K562 (cell line): Measurements from ENCODE around the gene SLC7A1. TPM values are rescaled to one million over a fixed set of nuclear protein-coding genes. Genes with fewer than 3 reads are reported as not detected.

Source experiments
- ATAC-seq: fragments of 200-7000 bp; cut with Tn5 transposase; 3 replicates; pipeline ENCODE4 v1.9.1; 2020; ENCODE audit warnings: moderate library complexity
- BruUV-seq: library from RNA; stranded (reverse); fragments of 400-500 nt; replicated peaks from 2 replicates; lab custom pipeline; 2021; lab: Mats Ljungman, UMichigan
- CTCF ChIA-PET: fragments of 300-600 bp; formaldehyde crosslinking; extraction: SDS; loops from one replicate; lab custom pipeline; 2021; ENCODE audit warnings: low intra/inter-chr PET ratio; lab: Yijun Ruan, JAX
- POLR2A ChIA-PET: fragments of 300-600, 350-650 bp; sonication (Branson Sonifier 250); formaldehyde crosslinking; extraction: SDS; loops from one replicate; lab custom pipeline; 2021; ENCODE audit warnings: antibody characterized with exemption, inconsistent platforms; lab: Yijun Ruan, JAX
- DNase-seq, 4 experiments: peaks; one replicate each; pipeline versions ENCODE4 v3.0.0 to v3.0.0-alpha.2; 2011 to 2018; ENCODE audit warnings: low spot score in 3 of 4, mixed read lengths in 3 of 4; ENCODE audit errors: extremely low read depth in 1 of 4
- FAIRE-seq: peaks from 2 replicates; lab custom pipeline; 2011; peaks lifted over from hg19 to GRCh38; lab: Jason Lieb, UNC
- H2AFZ ChIP-seq: 2 replicates; pipeline ENCODE4 v1.6.0; 2011; ENCODE audit warnings: low read depth, low read length, control low read depth, inconsistent platforms
- H3K27ac ChIP-seq: fragments of 200-600 bp; 3 replicates; pipeline ENCODE4 v1.8.0; 2011; ENCODE audit warnings: low read depth, mild to moderate bottlenecking, control low read depth, inconsistent platforms, low read length, moderate library complexity, mixed read lengths; ENCODE audit errors: extremely low read depth
- H3K27me3 ChIP-seq, 2 experiments: fragments of 300-600 bp in 1 of 2; 2 replicates in 1 of 2; 3 replicates in 1 of 2; pipeline versions ENCODE4 v1.6.0 to v1.8.0; 2011; ENCODE audit warnings: inconsistent platforms in 2 of 2, low read length in 2 of 2, mild to moderate bottlenecking in 1 of 2, mixed read lengths in 1 of 2, moderate library complexity in 1 of 2; ENCODE audit not compliant: control insufficient read depth in 2 of 2, insufficient read depth in 2 of 2
- H3K36me3 ChIP-seq: fragments of 300-600 bp; 3 replicates; pipeline ENCODE4 v1.8.0; 2011; ENCODE audit warnings: mild to moderate bottlenecking, low read length, inconsistent platforms; ENCODE audit not compliant: control insufficient read depth, insufficient read depth
- H3K4me1 ChIP-seq, 2 experiments: fragments of 200-600 bp in 1 of 2; replicated peaks in 1 of 2; 2 replicates in 1 of 2; 3 replicates in 1 of 2; pipeline versions ENCODE4 v1.5.1 to v1.8.0; 2011; ENCODE audit warnings: inconsistent platforms in 2 of 2, low read length in 2 of 2, mild to moderate bottlenecking in 1 of 2, mixed read lengths in 1 of 2, moderate library complexity in 1 of 2; ENCODE audit not compliant: control insufficient read depth in 2 of 2, insufficient read depth in 2 of 2
- H3K4me2 ChIP-seq: 2 replicates; pipeline ENCODE4 v1.6.1; 2011; ENCODE audit warnings: low read length, control low read depth, inconsistent platforms, mixed read lengths; ENCODE audit not compliant: insufficient read depth
- H3K4me3 ChIP-seq: fragments of 200-600 bp; sonication (generic), shearing (Covaris generic); 2 replicates; pipeline ENCODE4 v1.5.1; 2016; ENCODE audit warnings: control low read depth, inconsistent platforms
- H3K79me2 ChIP-seq: fragments of 200-600 bp; 3 replicates; pipeline ENCODE4 v1.8.0; 2011; ENCODE audit warnings: low read length, inconsistent platforms; ENCODE audit not compliant: control insufficient read depth, insufficient read depth
- H3K9ac ChIP-seq, 2 experiments: 2 replicates each; pipeline versions ENCODE4 v1.6.0 to v1.6.1; 2011; ENCODE audit warnings: low read depth in 2 of 2, low read length in 2 of 2, control low read depth in 1 of 2, inconsistent platforms in 1 of 2, mild to moderate bottlenecking in 1 of 2, mixed read lengths in 1 of 2; ENCODE audit not compliant: insufficient read depth in 1 of 2
- H3K9me1 ChIP-seq: one replicate; pipeline ENCODE4 v1.6.0; 2011; ENCODE audit warnings: inconsistent platforms, mild to moderate bottlenecking, low read length, moderate library complexity; ENCODE audit not compliant: control insufficient read depth, insufficient read depth
- H3K9me3 ChIP-seq: replicated peaks from 2 replicates; pipeline ENCODE4 v1.5.1; 2011; ENCODE audit warnings: low read depth, low read length, inconsistent platforms; ENCODE audit not compliant: control insufficient read depth, insufficient read depth
- H4K20me1 ChIP-seq: replicated peaks from 2 replicates; pipeline ENCODE4 v1.6.1; 2011; ENCODE audit warnings: low read length, inconsistent platforms, mixed read lengths; ENCODE audit not compliant: control insufficient read depth, insufficient read depth
- CTCF ChIP-seq, 3 experiments: IDR thresholded peaks in 2 of 3; conservative IDR thresholded peaks in 1 of 3; 2 replicates each; pipeline ENCODE4 v1.5.1; 2011 to 2012; ENCODE audit warnings: low read length in 3 of 3, mild to moderate bottlenecking in 3 of 3, control low read depth in 2 of 3, improper control_type of control experiment in 1 of 3, inconsistent platforms in 1 of 3, low read depth in 1 of 3, mixed read lengths in 1 of 3, moderate library complexity in 1 of 3; ENCODE audit not compliant: insufficient read depth in 2 of 3
- RAD21 ChIP-seq, 2 experiments: fragments of 250-450 bp in 1 of 2; fragments of 450-650 bp in 1 of 2; sonication (Bioruptor Pico) in 1 of 2; formaldehyde crosslinking in 1 of 2; IDR thresholded peaks in 1 of 2; conservative IDR thresholded peaks in 1 of 2; 2 replicates each; pipeline versions ENCODE4 v1.4.0 to v1.8.0; 2020 to 2022; ENCODE audit warnings: mild to moderate bottlenecking in 2 of 2, moderate library complexity in 1 of 2
- TEAD4 ChIP-seq, 2 experiments: sonication (generic) in 1 of 2; formaldehyde crosslinking in 1 of 2; IDR thresholded peaks; 2 replicates each; pipeline versions ENCODE4 v1.6.1 to v1.8.0; 2012 to 2022; ENCODE audit warnings: borderline replicate concordance in 1 of 2, inconsistent platforms in 1 of 2, low read length in 1 of 2, mild to moderate bottlenecking in 1 of 2, missing genetic modification reagents in 1 of 2
- ZKSCAN3 ChIP-seq: fragments of 250-450 bp; sonication (Bioruptor Pico); IDR thresholded peaks from 2 replicates; pipeline ENCODE4 v1.4.0; 2020
- ZNF75A ChIP-seq: fragments of 450-650 bp; formaldehyde crosslinking; IDR thresholded peaks from 2 replicates; pipeline ENCODE4 v1.4.0; 2020; ENCODE audit warnings: mild to moderate bottlenecking
- WGBS: fragments of 100-300 bp; shearing (Covaris generic); methylation state at CpG from one replicate; pipeline ENCODE4 v1.1.6; 2016; ENCODE audit warnings: low coverage, mixed read lengths; ENCODE audit not compliant: insufficient coverage; ENCODE audit errors: missing lambda C conversion rate; 5-methylcytosine and 5-hydroxymethylcytosine counted together
- in situ Hi-C: fragments of 300-500 bp; cut with MboI; formaldehyde crosslinking; loops from 4 replicates; pipeline ENCODE4 v1.15.0; 2018; ENCODE audit warnings: inconsistent platforms, mixed read lengths
- intact Hi-C: fragments of 100-400 bp; cut with micrococcal nuclease; formaldehyde crosslinking; loops from 2 replicates; pipeline ENCODE4 v1.14.2; 2022
- polyA plus RNA-seq, 8 experiments: library from polyadenylated mRNA; depleted of rRNA in 4 of 8; stranded (reverse) in 5 of 8; unstranded in 3 of 8; fragments of >200 nt; fragmentation: Nextera tagmentation in 2 of 8; fragmentation: Illumina TruSeq in 1 of 8; extraction: Ambion mirVana in 2 of 8; extraction: Trizol in 1 of 8; gene quantifications; 2 replicates each; pipeline versions ENCODE4 v1.2.1 to v1.2.3, GENCODE V29; 2011 to 2014; ENCODE audit warnings: inconsistent platforms in 1 of 8, missing spikeins in 1 of 8
- total RNA-seq, 7 experiments: library from RNA; depleted of rRNA in 6 of 7; stranded (reverse); fragments of >200 nt in 6 of 7; fragmentation: Illumina TruSeq in 2 of 7; extraction: Trizol in 2 of 7; gene quantifications; 2 replicates each; pipeline versions ENCODE4 v1.2.1 to v1.2.3, GENCODE V29; 2011 to 2021; ENCODE audit warnings: low replicate concordance in 1 of 7

SLC7A1 gene
- total and polyA plus RNA-seq, 9 of the 15 experiments (the other 6 are each of a cell fraction or from before 2014, with no cell fraction given) = 3.3 to 69.7 (median 10.8) TPM

- Histone ChIP-seq H3K36me3 (no peaks in the 10 kb centered on the region), H3K27ac (no peak overlapping the region), H3K4me1 (peaks cover 0 to 4% of the 10 kb centered on the region in 2 experiments; a peak in 2 of 5 replicates), H3K4me3 (no peak overlapping the region), H3K9me3 (no peaks in the 10 kb centered on the region), H2AFZ (no peak overlapping the region), H3K4me2 (no peak overlapping the region), H3K79me2 (no peaks in the 10 kb centered on the region), H3K27me3 (peaks cover 18 to 59% of the 10 kb centered on the region in 2 experiments; a peak in 4 of 5 replicates), H3K9ac (no peak overlapping the region), H3K9me1 (no peaks in the 10 kb centered on the region), H4K20me1 (no peaks in the 10 kb centered on the region)
- ChIA-PET CTCF (no interaction called here), POLR2A (no interaction called here)
- ATAC-seq = peak; percentile 76
- intact Hi-C loops = loop anchor here (10.0 kb wide), 2 partner anchors 75 to 115 kb away; no protein-coding TSS in a partner anchor
- in situ Hi-C loops = no loop called here
- TF ChIP-seq CTCF (IDR thresholded peaks at IDR 0.05 in 2 of 3, conservative IDR thresholded peaks at IDR 0.05 in 1 of 3; ENCODE audit: insufficient read depth in 2 of 3, low read depth in 1 of 3, low read length in 3 of 3) (0 out of 6 replicates have a peak, but pooled peaks of 1 of the 3 experiments have one; percentile 10), ZKSCAN3 (no peak), RAD21 (CRISPR knock-in tag; conservative IDR thresholded peaks at IDR 0.05 in 1 of 2, IDR thresholded peaks at IDR 0.05 in 1 of 2) (peak in 1 of 2 experiments; percentile 39; a peak in 1 of 4 replicates), ZNF75A (no peak), TEAD4 (IDR thresholded peaks at IDR 0.05; ENCODE audit: low read length) (no peak), TEAD4 (CRISPR knock-in tag; IDR thresholded peaks at IDR 0.05; ENCODE audit: borderline replicate concordance) (no peak)
- TF ChIP-seq, all 486 proteins: peak for 2
- BruUV-seq = no TSS peak
- 7% methylated on average over 20 of the region's 25 CpGs for whole genome bisulfite sequencing
- no peak for DNase-seq
- no peak for FAIRE-seq
These were observed 115.6 kb downstream of the SLC7A1 start for GRCh38 chr13:29479716-29480492.
